GM18870 (cell line): Measurements from ENCODE around the gene EHD2.
A peak's percentile ranks its signal among the peaks of the same experiment; 100 is the strongest.
"Not testable (repeated sequence)": the region's sequence is repeated elsewhere in the genome, so short reads cannot be mapped to it uniquely, and the experiment has no call there.

ENCODE experiments used
- ATAC-seq: cut with Tn5 transposase; IDR thresholded peaks from one replicate; pipeline ENCODE4 v1.9.1; 2021; ENCODE audit warnings: moderate library complexity; ENCODE audit not compliant: unreplicated experiment

EHD2 gene

GRCh38 chr19:47745010-47745901 is 32.0 kb downstream of the EHD2 start, which contains the start of gene NOP53:
Gene NOP53 (plus strand): TSS chr19:47745546. CDS start chr19:47745560, 14 bp downstream.
- peak; percentile 71 for ATAC-seq

GRCh38 chr19:47746129-47746528 is 32.9 kb downstream of the EHD2 start:
- ATAC-seq, result not testable (repeated sequence)

GRCh38 chr19:47749326-47749725 is 36.1 kb downstream of the EHD2 start:
- no peak for ATAC-seq

GRCh38 chr19:47750752-47751151 is 37.5 kb downstream of the EHD2 start:
- no peak for ATAC-seq

- ATAC-seq, result no peak
These were observed 39.4 kb downstream of the EHD2 start for GRCh38 chr19:47752440-47753211.

- no peak for ATAC-seq
These were observed 41.2 kb downstream of the EHD2 start for GRCh38 chr19:47754206-47755064.

- ATAC-seq, result no peak
These were observed 42.0 kb downstream of the EHD2 start for GRCh38 chr19:47755065-47755761.

- no peak for ATAC-seq
These were observed 42.8 kb downstream of the EHD2 start for GRCh38 chr19:47755762-47756626.

GRCh38 chr19:47756627-47756929 is 43.4 kb downstream of the EHD2 start:
- ATAC-seq, result no peak

- no peak for ATAC-seq
These were observed 43.9 kb downstream of the EHD2 start for GRCh38 chr19:47756953-47757608.

- no peak for ATAC-seq
These were observed 44.6 kb downstream of the EHD2 start for GRCh38 chr19:47757617-47758442.

GRCh38 chr19:47758443-47758804 is 45.2 kb downstream of the EHD2 start:
- ATAC-seq, result no peak

GRCh38 chr19:47760632-47760999 is 47.4 kb downstream of the EHD2 start:
- ATAC-seq, result no peak

- ATAC-seq, result no peak
These were observed 48.3 kb downstream of the EHD2 start for GRCh38 chr19:47761566-47761965.

- ATAC-seq, result no peak
These were observed 48.9 kb downstream of the EHD2 start for GRCh38 chr19:47762151-47762550.

GRCh38 chr19:47762615-47763308 is 49.5 kb downstream of the EHD2 start:
- no peak for ATAC-seq

- ATAC-seq, result not testable (repeated sequence)
These were observed 51.5 kb downstream of the EHD2 start for GRCh38 chr19:47764705-47765104.
